Tibial artery (tissue), 4 donors: Measurements from ENCODE around the gene PRIMA1.

Experiments
- DNase-seq, 2 donors: peaks; one replicate each; pipeline ENCODE4 v3.0.0-alpha.2; 2019
- H3K27ac ChIP-seq, 2 donors: fragments of 200-600 bp; sonication (generic) in 1 of 2; 1 replicate in 1 of 2; 2 replicates in 1 of 2; pipeline ENCODE4 v1.5.1; 2018 to 2019; ENCODE audit warnings: mild to moderate bottlenecking in 1 of 2
- H3K27me3 ChIP-seq, 2 donors: fragments of 200-600 bp; sonication (generic) in 1 of 2; one replicate each; pipeline versions ENCODE4 v1.5.1 to v1.6.0; 2016 to 2019
- H3K36me3 ChIP-seq, 3 donors: fragments of 200-600 bp; sonication (generic) in 2 of 3; one replicate each; pipeline ENCODE4 v1.5.1; 2016 to 2019; ENCODE audit warnings: mild to moderate bottlenecking in 2 of 3
- H3K4me1 ChIP-seq, 4 donors: fragments of 200-600 bp; sonication (generic) in 2 of 4; 1 replicate in 3 of 4; 2 replicates in 1 of 4; pipeline ENCODE4 v1.5.1; 2016 to 2019
- H3K4me3 ChIP-seq, 2 donors: fragments of 200-600 bp; sonication (generic) in 1 of 2; 1 replicate in 1 of 2; 2 replicates in 1 of 2; pipeline ENCODE4 v1.5.1; 2018 to 2019; ENCODE audit warnings: mild to moderate bottlenecking in 2 of 2
- H3K9me3 ChIP-seq, 3 donors: fragments of 200-600 bp; sonication (generic) in 1 of 3; one replicate each; pipeline ENCODE4 v1.5.1; 2016 to 2019
- intact Hi-C: fragments of 100-400 bp; cut with DNase I; formaldehyde crosslinking; loops from one replicate; pipeline ENCODE4 v1.15.0; 2023; ENCODE audit warnings: low total_unique reads
- TF ChIP-seq, protein P1 (sequence below), 2 experiments: fragments of 200-600 bp in 1 of 2; fragments of 450-650 bp in 1 of 2; IDR thresholded peaks; one replicate each; pipeline ENCODE4 v1.5.1; 2017 to 2019; ENCODE audit warnings: antibody characterized with exemption in 2 of 2, mild to moderate bottlenecking in 1 of 2, moderate library complexity in 1 of 2

The PRIMA1 gene

DNA sequence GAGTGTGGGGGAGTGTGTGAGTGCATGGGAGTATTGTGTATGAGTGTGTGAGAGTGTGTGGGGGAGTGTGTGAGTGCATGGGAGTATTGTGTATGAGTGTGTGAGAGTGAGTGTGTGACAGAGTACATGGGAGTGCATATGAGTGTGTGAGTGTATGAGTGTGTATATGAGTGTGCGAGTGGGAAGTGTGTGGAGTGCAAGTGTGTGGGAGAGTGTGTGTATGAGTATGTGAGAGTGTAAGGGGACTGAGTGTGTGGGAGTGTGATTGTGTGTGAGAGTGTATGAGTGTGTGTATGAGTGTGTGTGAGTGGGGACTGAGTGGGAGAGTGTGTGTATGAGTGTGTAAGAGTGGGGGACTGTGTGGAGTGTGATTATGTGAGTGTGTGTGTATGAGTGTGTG is 40.7 kb downstream of the PRIMA1 start:
- TF ChIP-seq, protein P1, sequence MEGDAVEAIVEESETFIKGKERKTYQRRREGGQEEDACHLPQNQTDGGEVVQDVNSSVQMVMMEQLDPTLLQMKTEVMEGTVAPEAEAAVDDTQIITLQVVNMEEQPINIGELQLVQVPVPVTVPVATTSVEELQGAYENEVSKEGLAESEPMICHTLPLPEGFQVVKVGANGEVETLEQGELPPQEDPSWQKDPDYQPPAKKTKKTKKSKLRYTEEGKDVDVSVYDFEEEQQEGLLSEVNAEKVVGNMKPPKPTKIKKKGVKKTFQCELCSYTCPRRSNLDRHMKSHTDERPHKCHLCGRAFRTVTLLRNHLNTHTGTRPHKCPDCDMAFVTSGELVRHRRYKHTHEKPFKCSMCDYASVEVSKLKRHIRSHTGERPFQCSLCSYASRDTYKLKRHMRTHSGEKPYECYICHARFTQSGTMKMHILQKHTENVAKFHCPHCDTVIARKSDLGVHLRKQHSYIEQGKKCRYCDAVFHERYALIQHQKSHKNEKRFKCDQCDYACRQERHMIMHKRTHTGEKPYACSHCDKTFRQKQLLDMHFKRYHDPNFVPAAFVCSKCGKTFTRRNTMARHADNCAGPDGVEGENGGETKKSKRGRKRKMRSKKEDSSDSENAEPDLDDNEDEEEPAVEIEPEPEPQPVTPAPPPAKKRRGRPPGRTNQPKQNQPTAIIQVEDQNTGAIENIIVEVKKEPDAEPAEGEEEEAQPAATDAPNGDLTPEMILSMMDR (IDR thresholded peaks at IDR 0.05), result no peak
- H3K27ac ChIP-seq, result no peak overlapping the region

DNA sequence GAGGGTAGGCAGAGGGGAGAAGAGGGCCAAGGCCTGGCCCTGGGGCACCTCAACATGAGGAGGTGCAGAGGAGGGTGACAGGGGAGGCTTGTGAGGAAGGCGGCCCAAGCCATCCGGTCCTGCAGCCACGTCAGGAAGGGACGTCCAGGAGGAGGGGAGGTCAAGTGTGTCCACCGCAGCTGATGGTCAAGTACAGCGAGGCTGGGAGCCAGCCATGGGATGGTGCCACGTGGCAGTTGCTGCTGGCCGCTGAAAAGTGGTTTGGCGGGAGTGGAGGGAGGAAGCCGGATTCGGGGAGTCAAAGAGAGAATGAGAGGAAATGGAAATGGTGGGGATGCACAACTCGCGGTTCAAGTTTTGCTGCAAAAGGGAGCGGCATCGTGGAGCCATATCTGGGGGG is 41.2 kb downstream of the PRIMA1 start:
- DNase-seq, result no peak
- Histone ChIP-seq H3K4me1 (peaks cover 0 to 1% (median 0%) of the 10 kb centered on the region in 4 donors), H3K36me3 (no peaks in the 10 kb centered on the region), H3K27me3 (no peaks in the 10 kb centered on the region), H3K27ac (no peak overlapping the region), H3K4me3 (no peak overlapping the region), H3K9me3 (no peaks in the 10 kb centered on the region)
- intact Hi-C loops, result no loop called here
- TF ChIP-seq, protein P1 (IDR thresholded peaks at IDR 0.05), result no peak

More for the DNA sequence above, 40.7 kb downstream of the PRIMA1 start:
- Histone ChIP-seq H3K27me3 (no peaks in the 10 kb centered on the region), H3K4me3 (no peak overlapping the region), H3K36me3 (no peaks in the 10 kb centered on the region), H3K9me3 (no peaks in the 10 kb centered on the region), H3K4me1 (peaks cover 0 to 6% (median under 1%) of the 10 kb centered on the region in 4 donors)
- no peak for DNase-seq
- intact Hi-C loops, result no loop called here

DNA sequence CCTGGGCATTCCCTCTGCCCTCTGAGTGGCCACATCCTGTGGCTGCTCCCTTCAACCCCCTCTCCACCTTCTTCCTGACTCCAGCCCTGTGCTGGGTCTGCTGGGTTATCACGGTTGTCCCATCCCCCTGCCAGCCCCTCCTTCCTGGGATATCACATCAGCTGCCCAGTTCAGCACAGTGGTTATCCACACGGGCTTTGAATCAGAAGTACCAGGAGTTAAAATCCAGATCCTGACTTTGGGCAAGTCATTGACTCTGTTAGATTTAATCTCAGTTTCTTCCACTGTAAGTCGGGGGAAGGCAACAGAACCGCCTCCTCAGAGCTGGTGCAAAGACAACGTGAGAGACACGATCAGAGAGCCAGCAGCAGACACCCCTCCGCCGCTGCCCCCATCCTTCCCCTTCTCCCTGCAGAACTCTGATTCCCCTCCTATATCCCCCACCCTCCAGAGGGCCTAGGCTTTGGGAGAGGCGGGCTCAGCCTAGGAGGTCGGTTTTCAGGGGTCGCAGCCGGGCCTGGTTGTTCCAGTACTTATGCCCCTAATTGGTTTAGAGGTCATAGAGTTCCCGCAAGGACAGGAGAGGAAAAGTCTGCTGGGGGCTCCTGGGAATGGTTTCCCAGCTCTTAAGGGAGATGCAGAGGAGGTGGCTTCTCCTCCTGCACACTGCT is 42.5 kb downstream of the PRIMA1 start:
- Histone ChIP-seq H3K9me3 (no peaks in the 10 kb centered on the region), H3K27me3 (no peaks in the 10 kb centered on the region), H3K27ac (no peak overlapping the region), H3K4me1 (no peaks in the 10 kb centered on the region), H3K36me3 (no peaks in the 10 kb centered on the region), H3K4me3 (no peak overlapping the region)
- TF ChIP-seq, protein P1 (IDR thresholded peaks at IDR 0.05), result no peak
- intact Hi-C loops, result no loop called here
- no peak for DNase-seq

DNA sequence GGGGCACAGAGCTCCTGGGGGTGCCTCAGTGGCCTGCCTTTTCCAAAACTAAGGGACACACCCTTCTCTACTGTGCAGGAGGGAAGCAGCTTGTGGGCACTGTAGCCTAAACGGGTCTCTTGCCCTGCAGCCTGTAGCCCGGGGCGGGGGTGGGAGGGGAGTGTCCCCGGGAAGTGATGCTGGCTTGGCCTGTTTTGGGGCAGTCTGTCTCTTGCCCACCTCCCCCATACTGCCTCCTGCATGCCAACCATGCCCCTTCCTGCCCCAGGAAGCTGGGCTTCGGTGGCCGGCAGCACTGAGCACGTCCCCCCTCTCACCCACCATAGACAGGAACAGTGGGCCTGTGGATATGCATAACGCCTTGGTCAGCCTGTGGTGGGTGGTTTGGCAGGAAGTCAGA is 43.4 kb downstream of the PRIMA1 start:
- no peak overlapping the region for H3K27ac ChIP-seq
- intact Hi-C loops, result no loop called here
- H3K4me1 ChIP-seq, result no peaks in the 10 kb centered on the region

DNA sequence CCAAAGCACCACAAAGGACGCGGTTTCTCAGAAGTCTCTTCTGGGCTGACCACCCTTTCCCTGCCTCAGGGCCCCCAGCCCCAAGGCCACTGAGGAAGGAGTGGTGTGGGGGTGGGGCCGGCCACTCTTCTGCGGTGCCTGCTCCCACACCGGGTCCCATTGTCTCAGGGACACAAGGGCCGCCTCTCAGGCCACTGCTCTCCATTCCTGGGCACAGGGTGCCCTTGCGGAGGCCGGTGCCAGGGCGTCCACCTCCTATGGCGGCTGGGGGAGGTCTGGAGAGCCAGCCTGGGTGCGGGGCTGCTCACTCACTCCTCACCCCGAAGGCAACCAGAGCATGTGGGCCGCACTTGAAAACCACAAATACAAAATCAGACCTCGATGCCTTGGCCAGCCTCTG is 44.1 kb downstream of the PRIMA1 start:
- TF ChIP-seq, protein P1 (IDR thresholded peaks at IDR 0.05), result no peak
- H3K4me1 ChIP-seq, result no peaks in the 10 kb centered on the region

More for the DNA sequence above, 43.4 kb downstream of the PRIMA1 start:
- TF ChIP-seq, protein P1 (IDR thresholded peaks at IDR 0.05), result no peak
- no peak overlapping the region for H3K4me3 ChIP-seq
- no peaks in the 10 kb centered on the region for H3K36me3 ChIP-seq
- no peaks in the 10 kb centered on the region for H3K9me3 ChIP-seq
- DNase-seq, result no peak
- no peaks in the 10 kb centered on the region for H3K27me3 ChIP-seq

More for the DNA sequence above, 44.1 kb downstream of the PRIMA1 start:
- Histone ChIP-seq H3K9me3 (no peaks in the 10 kb centered on the region), H3K4me3 (no peak overlapping the region), H3K27ac (no peak overlapping the region), H3K36me3 (no peaks in the 10 kb centered on the region), H3K27me3 (no peaks in the 10 kb centered on the region)
- intact Hi-C loops, result no loop called here
- no peak for DNase-seq
